Activated CD4-positive, CD25-positive, alpha-beta regulatory T cell (primary cell): ENCODE data around the gene TSPAN11.

Experiments
- DNase-seq, 4 experiments: peaks; one replicate each; lab custom pipeline; 2025; lab: John Stamatoyannopoulos, UW

TSPAN11 gene

GRCh38 chr12:30959778-30960177 lies 33.2 kb downstream of the TSPAN11 start:
- no peak for DNase-seq

DNA sequence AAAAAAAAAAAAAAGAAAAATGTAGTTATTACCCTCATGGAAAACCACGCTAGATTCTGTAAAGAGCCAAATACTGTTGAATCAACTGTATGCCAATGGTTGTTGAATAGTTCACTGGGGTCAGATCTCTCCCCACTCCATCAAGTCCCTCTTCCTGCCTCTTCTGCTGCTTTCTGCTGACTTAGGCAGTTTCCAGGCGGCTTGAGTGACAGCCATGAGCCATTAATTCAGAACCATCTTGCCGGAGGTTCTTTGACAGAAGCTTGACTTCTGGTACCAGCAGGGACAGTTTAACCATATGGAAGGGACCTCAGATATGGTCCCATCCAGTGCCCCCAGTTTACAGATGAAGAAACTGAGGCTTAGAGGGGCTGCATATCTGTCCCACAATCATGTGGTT lies 34.5 kb downstream of the TSPAN11 start:
- no peak for DNase-seq

- DNase-seq, result no peak
These were observed 35.5 kb downstream of the TSPAN11 start for GRCh38 chr12:30962047-30962446.

DNA sequence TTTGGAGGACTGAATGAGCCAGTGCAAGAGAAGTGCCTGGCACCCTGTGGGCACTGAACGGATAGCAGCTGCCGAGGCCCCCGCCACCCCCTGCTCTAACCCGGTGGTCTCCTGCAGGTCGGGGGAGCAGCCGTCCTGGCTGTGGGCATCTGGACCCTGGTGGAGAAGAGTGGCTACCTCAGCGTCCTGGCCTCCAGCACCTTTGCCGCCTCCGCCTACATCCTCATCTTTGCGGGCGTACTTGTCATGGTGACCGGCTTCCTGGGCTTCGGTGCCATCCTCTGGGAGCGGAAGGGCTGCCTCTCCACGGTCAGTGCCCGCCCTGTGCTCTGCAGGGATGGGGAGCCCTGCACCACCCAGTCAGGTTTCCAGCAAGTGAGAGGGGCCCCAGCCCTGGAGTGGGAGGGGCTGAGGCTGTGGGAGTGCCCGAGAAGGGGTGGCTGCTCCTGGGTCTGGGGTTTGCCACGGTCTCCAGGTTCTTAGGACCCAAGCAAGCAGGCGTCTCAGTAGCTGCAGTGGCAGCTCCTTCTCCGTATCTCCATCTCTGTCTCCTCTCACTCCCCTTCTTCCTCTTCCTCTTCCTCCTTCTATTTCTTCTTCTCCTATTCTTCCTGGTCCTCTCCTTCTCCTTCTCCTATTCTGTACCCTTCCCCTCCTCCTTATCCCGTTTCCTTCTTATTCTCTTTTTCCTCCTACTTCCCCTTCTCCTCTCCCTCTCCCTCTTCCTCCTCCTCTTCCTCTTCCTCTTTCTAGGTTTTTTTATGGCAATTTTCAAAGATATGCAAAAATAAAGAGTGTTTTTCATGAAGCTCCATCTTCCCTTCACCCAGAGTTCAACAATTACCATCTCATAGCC lies 37.4 kb downstream of the TSPAN11 start:
- no peak for DNase-seq

DNA sequence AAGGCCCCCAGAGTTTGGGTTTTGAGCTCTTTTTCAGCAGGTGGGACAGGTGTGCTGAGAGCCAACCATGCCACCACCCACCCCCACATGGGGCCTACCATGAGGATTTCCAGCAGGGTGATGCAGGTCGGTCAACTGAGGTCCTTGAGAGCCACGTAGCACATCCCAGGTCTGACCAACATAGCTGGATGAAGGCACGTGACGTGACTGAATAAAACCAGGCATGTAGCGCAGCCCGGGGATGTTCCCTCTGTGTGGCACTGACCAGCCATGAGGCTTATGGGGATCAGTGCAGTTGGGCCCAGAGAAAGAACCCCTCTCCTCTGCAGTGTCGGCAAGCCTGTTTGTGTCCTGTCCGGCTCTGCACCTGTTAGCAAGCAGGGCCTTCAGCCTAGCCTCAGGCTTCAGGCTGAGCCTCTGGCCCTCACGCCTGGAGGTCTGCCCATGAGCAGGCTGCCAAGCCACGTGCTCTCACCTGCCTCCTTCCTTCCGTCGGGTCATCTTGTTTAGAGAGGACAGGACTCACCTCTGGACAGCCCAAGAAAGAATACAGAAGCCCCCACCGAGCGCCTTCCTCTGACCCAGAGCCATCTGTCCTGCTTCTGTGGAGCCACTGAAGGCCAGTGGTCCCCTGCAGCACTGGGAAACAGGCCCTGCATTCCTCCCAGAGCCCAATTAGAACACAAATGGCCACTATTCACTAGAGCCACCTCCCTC lies 38.5 kb downstream of the TSPAN11 start:
- DNase-seq, result no peak

- DNase-seq, result no peak
These were observed 39.1 kb downstream of the TSPAN11 start for GRCh38 chr12:30965613-30965985.

DNA sequence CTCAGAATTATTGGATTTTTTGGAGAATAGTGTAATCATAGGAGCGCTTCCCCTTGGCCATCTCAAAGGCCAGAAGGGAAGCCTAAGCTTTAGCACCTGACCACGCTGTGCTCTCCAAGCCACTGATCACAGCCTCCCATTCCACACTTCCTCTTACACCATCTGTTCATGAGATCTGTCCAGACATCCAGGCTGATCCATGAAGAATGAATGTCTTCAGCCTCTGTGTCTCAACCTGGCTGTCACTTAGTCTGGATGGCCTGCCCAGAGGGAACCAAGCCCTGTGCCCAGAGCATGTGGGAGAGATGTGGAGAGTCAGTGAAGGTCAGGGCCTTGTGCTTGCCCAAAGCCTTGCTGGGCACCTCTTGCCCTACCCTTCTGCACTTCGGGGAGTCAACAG lies 40.5 kb downstream of the TSPAN11 start:
- DNase-seq, result no peak

DNA sequence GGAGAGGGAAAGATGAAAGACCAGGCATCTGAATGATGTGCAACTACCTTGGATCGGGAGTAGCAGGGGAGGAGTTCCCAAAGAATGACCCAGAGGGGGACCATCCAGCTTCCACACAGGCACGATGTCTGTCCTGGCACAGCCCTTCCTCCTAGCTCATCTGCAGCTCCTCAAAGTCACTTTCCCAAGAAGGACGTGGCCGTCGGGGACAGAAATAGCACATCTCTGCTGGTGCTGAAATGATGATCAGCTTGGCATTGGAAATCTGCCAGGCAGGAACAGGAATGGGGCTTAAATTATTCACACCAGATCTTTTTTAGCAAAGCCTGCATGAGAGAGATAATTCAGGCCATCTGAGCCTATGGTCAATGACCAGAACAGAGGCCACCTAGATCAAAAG lies 41.7 kb downstream of the TSPAN11 start:
- DNase-seq, result no peak

GRCh38 chr12:30969006-30969405 lies 42.5 kb downstream of the TSPAN11 start:
- DNase-seq, result no peak

- no peak for DNase-seq
These were observed 43.3 kb downstream of the TSPAN11 start for GRCh38 chr12:30969606-30970395.

DNA sequence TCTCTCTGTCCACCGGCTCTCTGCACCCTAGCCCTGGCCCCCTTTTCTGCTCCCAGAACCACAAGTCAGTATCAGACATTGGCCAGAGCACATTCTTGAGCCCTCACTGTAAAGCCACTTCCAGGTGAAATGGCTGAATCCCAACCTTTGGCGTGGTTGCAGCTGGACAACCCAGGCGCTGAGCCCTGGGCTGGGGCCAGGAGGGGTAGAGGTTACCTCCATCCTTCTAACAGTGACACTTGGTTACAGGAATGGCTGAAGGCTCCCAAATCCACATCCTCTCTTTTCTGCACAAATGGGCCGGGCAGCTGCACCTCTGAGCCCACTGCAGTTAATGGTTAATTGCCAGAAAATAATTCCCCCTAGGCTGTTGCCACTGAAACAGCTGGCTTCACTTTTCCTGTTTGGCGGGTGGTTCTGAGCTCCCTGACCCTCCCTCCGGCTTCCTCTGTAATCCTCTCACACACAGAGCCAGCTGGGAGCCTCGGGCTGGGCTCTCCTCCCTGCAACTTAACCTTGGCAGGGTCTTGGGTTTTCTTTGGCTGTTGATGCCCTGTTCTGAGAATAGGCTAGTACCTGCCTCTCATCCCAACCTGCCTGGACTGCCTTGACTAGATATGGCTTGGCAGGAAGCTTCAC lies 44.1 kb downstream of the TSPAN11 start:
- DNase-seq, result no peak

GRCh38 chr12:30972035-30972434 lies 45.5 kb downstream of the TSPAN11 start:
- no peak for DNase-seq

DNA sequence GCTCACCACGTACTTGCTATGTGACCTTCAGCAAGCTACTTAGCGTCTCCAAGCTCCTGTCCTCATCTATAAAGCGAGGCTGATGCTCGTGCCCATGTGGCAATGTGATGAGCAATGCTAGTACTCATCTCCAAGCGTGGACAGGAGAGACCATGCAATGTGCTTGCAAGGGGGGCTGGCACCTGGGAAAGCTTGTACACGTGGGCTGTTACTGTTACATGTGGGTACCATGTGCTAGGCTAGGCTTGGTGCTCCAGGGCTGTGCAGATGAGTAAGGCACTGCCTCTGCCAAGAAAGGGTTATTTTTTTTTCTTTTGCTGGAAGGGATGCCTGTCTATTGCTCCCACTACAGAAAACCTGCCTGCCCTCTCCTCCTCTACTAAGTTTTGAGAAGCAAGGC lies 46.6 kb downstream of the TSPAN11 start:
- no peak for DNase-seq

- no peak for DNase-seq
These were observed 47.3 kb downstream of the TSPAN11 start for GRCh38 chr12:30973830-30974229.

DNA sequence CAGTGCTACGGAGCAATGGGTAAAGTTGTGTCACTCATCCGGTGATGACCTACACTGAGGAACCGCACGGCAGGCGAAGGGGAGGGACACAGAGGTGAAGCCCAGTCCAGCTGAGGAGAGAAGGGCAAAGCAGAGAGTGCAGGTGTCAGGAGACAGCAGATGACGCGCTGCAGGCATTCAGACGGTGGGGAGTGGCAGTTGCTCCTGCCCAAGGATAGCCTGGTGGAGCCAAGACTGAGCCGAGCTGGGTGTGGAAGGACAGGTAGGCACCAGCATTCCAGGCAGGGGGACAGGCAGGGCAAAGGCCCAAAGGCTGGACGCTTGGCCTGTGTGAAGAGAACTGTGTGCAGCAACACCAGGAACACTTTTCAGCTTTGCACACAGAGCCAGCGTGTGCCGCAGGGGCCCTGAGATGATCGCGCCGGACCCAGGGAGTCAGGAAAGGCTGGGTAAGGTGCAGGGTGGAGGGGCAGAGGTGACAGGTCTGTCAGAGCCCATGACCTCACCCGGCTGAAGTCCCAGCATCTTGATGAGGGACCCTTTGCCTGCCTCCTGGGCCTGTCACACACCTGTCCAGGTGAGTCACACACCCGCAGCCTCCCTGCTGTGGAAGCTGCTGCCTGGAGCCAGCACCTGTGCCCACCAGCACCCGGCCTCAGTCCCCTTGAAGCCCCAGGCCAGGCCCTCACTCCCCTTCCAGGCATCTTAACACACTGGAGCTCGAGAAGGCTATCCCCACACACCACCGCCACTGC lies 48.4 kb downstream of the TSPAN11 start:
- no peak for DNase-seq

DNA sequence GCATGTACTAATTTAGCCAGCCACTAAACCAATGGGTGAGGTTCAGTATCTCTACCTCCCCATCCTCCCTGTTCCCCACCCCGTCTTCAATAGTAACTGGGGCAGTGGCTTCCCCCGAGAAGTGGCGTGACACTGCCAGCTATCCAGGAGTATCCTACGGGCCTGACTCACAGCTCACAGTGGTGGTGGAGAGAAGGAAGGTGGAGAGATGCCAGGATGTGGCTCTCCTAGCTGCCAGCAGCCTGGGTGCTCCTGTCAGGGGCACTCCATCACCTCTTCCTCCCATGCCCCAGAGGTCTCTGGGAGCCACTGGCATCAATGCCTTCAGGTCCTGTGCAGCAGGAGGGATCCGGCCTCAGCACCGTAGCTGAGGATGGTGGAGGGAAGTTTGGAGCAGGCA lies 49.0 kb downstream of the TSPAN11 start:
- DNase-seq, result no peak

DNA sequence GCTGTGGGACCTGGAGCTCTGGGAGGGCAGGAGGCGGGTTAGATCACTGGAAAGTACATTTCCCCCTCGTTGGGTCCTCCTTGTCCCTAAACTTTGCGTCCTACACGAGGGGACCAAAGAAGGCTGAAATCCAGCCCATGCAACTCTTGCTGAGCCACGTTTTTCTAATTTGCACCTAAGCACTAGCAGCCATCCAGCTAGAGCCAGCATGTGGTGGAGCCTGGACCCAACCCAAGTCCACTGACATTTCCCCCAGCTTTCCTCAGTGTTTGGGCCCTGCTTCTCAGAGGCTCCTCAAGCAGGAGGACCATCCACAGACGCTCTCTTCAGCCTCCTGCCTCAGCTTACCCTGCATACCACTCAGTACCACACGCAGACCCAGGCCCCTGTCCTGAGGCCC lies 49.7 kb downstream of the TSPAN11 start:
- no peak for DNase-seq

DNA sequence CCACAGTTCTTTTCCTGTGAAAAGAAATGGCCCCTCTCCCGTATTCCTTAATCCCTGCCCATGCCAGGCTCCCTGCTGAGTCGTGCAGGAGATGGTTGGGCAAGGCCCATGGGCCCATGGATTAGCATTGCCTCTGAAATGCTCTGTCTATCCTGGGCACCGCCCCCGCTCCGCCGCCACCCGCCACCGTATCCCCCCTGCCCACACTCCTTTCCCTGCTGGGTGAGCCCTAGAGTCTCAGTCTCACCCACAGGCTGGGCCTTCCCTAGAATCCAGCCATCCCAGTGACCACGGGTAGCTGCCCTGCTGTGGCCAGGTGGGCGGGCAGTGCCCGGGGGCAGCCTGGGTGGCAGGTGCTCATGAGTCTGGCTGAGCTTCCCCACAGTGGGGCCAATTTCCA lies 50.6 kb downstream of the TSPAN11 start:
- no peak for DNase-seq

DNA sequence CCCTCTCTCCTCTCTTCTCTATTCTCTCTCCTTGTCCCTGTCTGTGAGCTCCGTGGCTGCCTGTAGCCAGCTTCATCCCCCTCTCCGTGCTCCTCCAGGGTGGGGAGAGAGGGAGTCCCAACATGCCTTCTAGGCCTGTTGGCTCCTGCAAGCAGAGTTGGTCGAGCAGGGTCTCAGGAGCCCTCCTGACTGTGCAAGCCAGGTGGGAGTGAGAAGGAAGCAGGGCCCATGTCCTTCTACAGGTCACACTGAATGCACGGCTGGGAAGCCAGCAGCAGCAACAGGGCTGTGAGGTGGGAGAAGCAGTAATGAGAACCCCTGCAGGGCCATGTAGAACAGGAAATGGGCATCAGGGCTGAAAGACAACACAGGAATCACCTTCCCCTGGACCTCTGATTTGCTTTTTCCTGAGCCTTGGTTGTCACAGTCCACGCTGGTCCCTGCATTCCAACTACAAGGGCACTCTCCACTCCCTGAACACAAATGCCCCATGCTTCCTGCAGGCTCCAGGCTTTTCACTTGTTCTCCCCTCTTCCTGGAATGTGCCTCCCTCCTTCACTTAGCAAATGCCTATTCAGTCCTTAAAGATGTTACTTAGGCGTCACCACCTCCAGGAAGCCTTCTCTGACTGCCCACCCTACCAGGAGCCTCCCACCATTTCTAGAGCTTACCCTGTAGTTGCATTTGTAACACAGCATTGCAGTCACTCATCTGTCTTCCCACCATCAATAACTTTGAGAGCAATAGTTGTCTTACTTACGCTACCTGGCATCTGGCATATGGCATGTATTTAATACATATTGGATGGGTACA lies 51.2 kb downstream of the TSPAN11 start:
- no peak for DNase-seq

DNA sequence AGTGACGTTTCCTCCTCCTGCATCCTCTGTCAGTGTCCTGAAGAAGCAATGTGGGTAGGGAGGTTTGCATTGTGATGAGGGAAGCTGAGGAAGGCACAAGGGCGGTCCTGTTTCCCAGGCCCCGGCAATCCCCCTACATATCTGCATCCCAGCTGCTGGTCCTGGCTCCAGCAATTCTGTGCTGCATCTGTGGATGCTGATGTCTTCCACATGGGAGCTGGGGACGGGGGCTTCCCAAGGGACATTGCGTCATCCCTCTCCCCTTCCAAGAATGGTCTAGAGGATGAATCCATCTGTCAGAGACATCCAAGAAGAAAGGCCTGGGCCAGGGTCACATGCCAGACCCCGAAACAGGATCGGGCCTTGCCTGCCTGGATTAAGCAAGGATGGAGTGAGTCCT lies 52.1 kb downstream of the TSPAN11 start:
- no peak for DNase-seq
